H9 (cell line): Measurements from ENCODE around the gene CGB5. TPM values are rescaled to one million over a fixed set of nuclear protein-coding genes. Genes with fewer than 3 reads are reported as not detected.

Experiments used
- DNase-seq: peaks from one replicate; pipeline ENCODE4 v3.0.0-alpha.2; 2017
- H2AFZ ChIP-seq: one replicate; pipeline ENCODE4 v1.6.1; 2013; ENCODE audit warnings: mild to moderate bottlenecking, low read length, control low read depth, moderate library complexity
- H2AK5ac ChIP-seq: 2 replicates; pipeline ENCODE4 v1.6.1; 2013; ENCODE audit warnings: low read length, control low read depth, mixed read lengths; ENCODE audit not compliant: insufficient read length
- H2BK120ac ChIP-seq: one replicate; pipeline ENCODE4 v1.6.1; 2013; ENCODE audit warnings: low read depth, mild to moderate bottlenecking, low read length, control low read depth, inconsistent platforms; ENCODE audit not compliant: poor library complexity, severe bottlenecking
- H2BK12ac ChIP-seq: 2 replicates; pipeline ENCODE4 v1.6.1; 2013; ENCODE audit warnings: low read length, control low read depth, mixed read lengths, low read depth; ENCODE audit not compliant: insufficient read length
- H2BK15ac ChIP-seq: 2 replicates; pipeline ENCODE4 v1.6.1; 2013; ENCODE audit warnings: low read depth, low read length, control low read depth
- H2BK20ac ChIP-seq: one replicate; pipeline ENCODE4 v1.6.1; 2013; ENCODE audit warnings: low read depth, mild to moderate bottlenecking, low read length, control low read depth, inconsistent platforms; ENCODE audit not compliant: poor library complexity, severe bottlenecking
- H2BK5ac ChIP-seq: 2 replicates; pipeline ENCODE4 v1.6.1; 2013; ENCODE audit warnings: low read length, control low read depth, mixed read lengths; ENCODE audit not compliant: insufficient read length
- H3K14ac ChIP-seq: 2 replicates; pipeline ENCODE4 v1.6.1; 2013; ENCODE audit warnings: low read length, control low read depth; ENCODE audit not compliant: insufficient read depth
- H3K18ac ChIP-seq: 2 replicates; pipeline ENCODE4 v1.6.1; 2013; ENCODE audit warnings: low read depth, mild to moderate bottlenecking, mixed read lengths, low read length, control low read depth; ENCODE audit not compliant: insufficient read length
- H3K23ac ChIP-seq: 2 replicates; pipeline ENCODE4 v1.6.1; 2013; ENCODE audit warnings: low read length, control low read depth, mixed read lengths, low read depth; ENCODE audit not compliant: insufficient read length
- H3K23me2 ChIP-seq: 2 replicates; pipeline ENCODE4 v1.6.1; 2013; ENCODE audit warnings: low read depth, mild to moderate bottlenecking, mixed read lengths, low read length, control low read depth; ENCODE audit not compliant: insufficient read length, poor library complexity, severe bottlenecking
- H3K27ac ChIP-seq: 2 replicates; pipeline ENCODE4 v1.5.1; 2013; ENCODE audit warnings: low read length, control low read depth, mixed read lengths, low read depth; ENCODE audit not compliant: insufficient read length
- H3K27me3 ChIP-seq: 2 replicates; pipeline ENCODE4 v1.6.1; 2013; ENCODE audit warnings: low read length, control low read depth, inconsistent platforms; ENCODE audit not compliant: insufficient read depth
- H3K4ac ChIP-seq: 2 replicates; pipeline ENCODE4 v1.6.1; 2013; ENCODE audit warnings: low read depth, mild to moderate bottlenecking, control low read depth, inconsistent platforms, low read length, moderate library complexity
- H3K4me1 ChIP-seq: 2 replicates; pipeline ENCODE4 v1.6.1; 2013; ENCODE audit warnings: low read length, control low read depth, inconsistent platforms; ENCODE audit not compliant: insufficient read depth
- H3K4me2 ChIP-seq: 2 replicates; pipeline ENCODE4 v1.6.1; 2013; ENCODE audit warnings: low read length, control low read depth, mixed read lengths; ENCODE audit not compliant: insufficient read length, insufficient read depth
- H3K56ac ChIP-seq: 2 replicates; pipeline ENCODE4 v1.6.1; 2013; ENCODE audit warnings: low read depth, mild to moderate bottlenecking, mixed read lengths, low read length, control low read depth; ENCODE audit not compliant: insufficient read length
- H3K79me1 ChIP-seq: 2 replicates; pipeline ENCODE4 v1.6.1; 2013; ENCODE audit warnings: low read depth, mild to moderate bottlenecking, moderate library complexity, low read length, control low read depth, inconsistent platforms; ENCODE audit not compliant: insufficient read depth, poor library complexity, severe bottlenecking
- H3K79me2 ChIP-seq: 2 replicates; pipeline ENCODE4 v1.6.1; 2013; ENCODE audit warnings: low read length, control low read depth, inconsistent platforms; ENCODE audit not compliant: insufficient read depth
- H3K9ac ChIP-seq: 2 replicates; pipeline ENCODE4 v1.6.1; 2013; ENCODE audit warnings: low read length, control low read depth, mixed read lengths; ENCODE audit not compliant: insufficient read length; ENCODE audit errors: extremely low read depth
- H3K9me3 ChIP-seq: one replicate; pipeline ENCODE4 v1.6.1; 2013; ENCODE audit warnings: low read depth, low read length, inconsistent platforms; ENCODE audit not compliant: control insufficient read depth
- H3T11ph ChIP-seq: one replicate; pipeline ENCODE4 v1.6.1; 2013; ENCODE audit warnings: mild to moderate bottlenecking, low read length, control low read depth, inconsistent platforms
- H4K20me1 ChIP-seq: one replicate; pipeline ENCODE4 v1.6.1; 2013; ENCODE audit not compliant: control insufficient read depth, insufficient read length, insufficient read depth
- H4K5ac ChIP-seq: 2 replicates; pipeline ENCODE4 v1.6.1; 2013; ENCODE audit warnings: low read depth, mild to moderate bottlenecking, mixed read lengths, low read length, control low read depth; ENCODE audit not compliant: insufficient read length
- H4K8ac ChIP-seq: replicated peaks from 2 replicates; pipeline ENCODE4 v1.6.1; 2013; ENCODE audit warnings: low read length, control low read depth, mixed read lengths, low read depth; ENCODE audit not compliant: insufficient read length
- H4K91ac ChIP-seq: 2 replicates; pipeline ENCODE4 v1.6.1; 2013; ENCODE audit warnings: low read depth, mild to moderate bottlenecking, moderate library complexity, mixed read lengths, low read length, control low read depth; ENCODE audit not compliant: insufficient read length
- H3K27ac Mint-ChIP-seq, 3 experiments: 2 replicates in 2 of 3; 3 replicates in 1 of 3; pipeline ENCODE4 v1.8.0; 2020 to 2021; ENCODE audit warnings: mixed read lengths in 3 of 3, mild to moderate bottlenecking in 1 of 3, moderate library complexity in 1 of 3
- H3K27me3 Mint-ChIP-seq: 2 replicates; pipeline ENCODE4 v1.8.0; 2021; ENCODE audit warnings: low read depth, mild to moderate bottlenecking, moderate library complexity, mixed read lengths
- H3K36me3 Mint-ChIP-seq, 3 experiments: 2 replicates in 2 of 3; 3 replicates in 1 of 3; pipeline ENCODE4 v1.8.0; 2020 to 2021; ENCODE audit warnings: low read depth in 3 of 3, mixed read lengths in 3 of 3; ENCODE audit not compliant: insufficient read depth in 1 of 3
- H3K4me1 Mint-ChIP-seq, 2 experiments: 2 replicates each; pipeline ENCODE4 v1.8.0; 2020; ENCODE audit warnings: mixed read lengths in 2 of 2
- H3K4me3 Mint-ChIP-seq, 2 experiments: 2 replicates in 1 of 2; 3 replicates in 1 of 2; pipeline ENCODE4 v1.8.0; 2020 to 2021; ENCODE audit warnings: mild to moderate bottlenecking in 2 of 2, mixed read lengths in 2 of 2, moderate library complexity in 1 of 2
- H3K9me3 Mint-ChIP-seq, 2 experiments: 2 replicates in 1 of 2; 3 replicates in 1 of 2; pipeline ENCODE4 v1.8.0; 2020; ENCODE audit warnings: mild to moderate bottlenecking in 2 of 2, mixed read lengths in 2 of 2, moderate library complexity in 1 of 2
- WGBS: extraction: QIAGEN DNeasy Blood & Tissue Kit; methylation state at CpG from one replicate; pipeline ENCODE4 v1.1.7; 2013; ENCODE audit warnings: missing lambda C conversion rate, low lambda C conversion rate, mixed read lengths; ENCODE audit not compliant: insufficient read length; ENCODE audit errors: extremely low coverage; 5-methylcytosine and 5-hydroxymethylcytosine counted together
- total RNA-seq: library from RNA; stranded (reverse); gene quantifications from 2 replicates; pipeline ENCODE4 v1.2.1, GENCODE V29; 2021
- TF ChIP-seq, protein P1 (sequence below): fragments of 200-600 bp; sonication (generic); conservative IDR thresholded peaks from 3 replicates; pipeline ENCODE4 v1.8.0; 2021; ENCODE audit warnings: antibody characterized with exemption, mild to moderate bottlenecking

Gene CGB5
- total RNA-seq, 1 experiment from 2014 or later: not detected

GRCh38 chr19:49086296-49086695 lies 42.6 kb downstream of the CGB5 start:
- Histone ChIP-seq H3K56ac (no peak overlapping the region), H3K9ac (peak overlapping the region; percentile 89), H2BK12ac (no peak overlapping the region), H4K8ac (no peak overlapping the region), H4K20me1 (no peaks in the 10 kb centered on the region), H3K4me1 (peaks cover 2% of the 10 kb centered on the region; the same call in 1 of the 2 replicates), H3K23me2 (peaks cover 7% of the 10 kb centered on the region), H3K27ac (no peak overlapping the region), H2AK5ac (no peak overlapping the region), H4K5ac (no peak overlapping the region), H3K27me3 (no peaks in the 10 kb centered on the region), H2BK120ac (no peak overlapping the region), H2BK15ac (no peak overlapping the region), H3K79me2 (peaks cover 30% of the 10 kb centered on the region), H3K79me1 (peaks cover 6% of the 10 kb centered on the region), H2BK20ac (no peak overlapping the region), H4K91ac (no peak overlapping the region), H3K14ac (no peak overlapping the region), H3K4me2 (peak overlapping the region; percentile 90), H2AFZ (no peak overlapping the region), H3K9me3 (no peaks in the 10 kb centered on the region), H2BK5ac (no peak overlapping the region), H3K4ac (no peak overlapping the region), H3K23ac (no peak overlapping the region), H3T11ph (no peak overlapping the region), H3K18ac (no peak overlapping the region)
- no peak for DNase-seq
- no CpG with 5 or more reads among the region's 11 CpGs for WGBS
- Mint-ChIP-seq H3K9me3 (peaks cover 3% of the 10 kb centered on the region in 2 experiments; a peak in 3 of 5 replicates), H3K4me3 (peak overlapping the region; percentile 95 to 98), H3K36me3 (peaks cover 37 to 49% (median 46%) of the 10 kb centered on the region in 3 experiments), H3K27ac (peak overlapping the region; percentile 87 to 99 (median 98); a peak in 5 of 7 replicates), H3K4me1 (peaks cover 12 to 20% of the 10 kb centered on the region in 2 experiments), H3K27me3 (peaks cover 11% of the 10 kb centered on the region)
- TF ChIP-seq, protein P1, sequence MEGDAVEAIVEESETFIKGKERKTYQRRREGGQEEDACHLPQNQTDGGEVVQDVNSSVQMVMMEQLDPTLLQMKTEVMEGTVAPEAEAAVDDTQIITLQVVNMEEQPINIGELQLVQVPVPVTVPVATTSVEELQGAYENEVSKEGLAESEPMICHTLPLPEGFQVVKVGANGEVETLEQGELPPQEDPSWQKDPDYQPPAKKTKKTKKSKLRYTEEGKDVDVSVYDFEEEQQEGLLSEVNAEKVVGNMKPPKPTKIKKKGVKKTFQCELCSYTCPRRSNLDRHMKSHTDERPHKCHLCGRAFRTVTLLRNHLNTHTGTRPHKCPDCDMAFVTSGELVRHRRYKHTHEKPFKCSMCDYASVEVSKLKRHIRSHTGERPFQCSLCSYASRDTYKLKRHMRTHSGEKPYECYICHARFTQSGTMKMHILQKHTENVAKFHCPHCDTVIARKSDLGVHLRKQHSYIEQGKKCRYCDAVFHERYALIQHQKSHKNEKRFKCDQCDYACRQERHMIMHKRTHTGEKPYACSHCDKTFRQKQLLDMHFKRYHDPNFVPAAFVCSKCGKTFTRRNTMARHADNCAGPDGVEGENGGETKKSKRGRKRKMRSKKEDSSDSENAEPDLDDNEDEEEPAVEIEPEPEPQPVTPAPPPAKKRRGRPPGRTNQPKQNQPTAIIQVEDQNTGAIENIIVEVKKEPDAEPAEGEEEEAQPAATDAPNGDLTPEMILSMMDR: no peak
